ENCODE data around the gene LRCOL1.
A peak's percentile ranks its signal among the peaks of the same experiment; 100 is the strongest.

DNA sequence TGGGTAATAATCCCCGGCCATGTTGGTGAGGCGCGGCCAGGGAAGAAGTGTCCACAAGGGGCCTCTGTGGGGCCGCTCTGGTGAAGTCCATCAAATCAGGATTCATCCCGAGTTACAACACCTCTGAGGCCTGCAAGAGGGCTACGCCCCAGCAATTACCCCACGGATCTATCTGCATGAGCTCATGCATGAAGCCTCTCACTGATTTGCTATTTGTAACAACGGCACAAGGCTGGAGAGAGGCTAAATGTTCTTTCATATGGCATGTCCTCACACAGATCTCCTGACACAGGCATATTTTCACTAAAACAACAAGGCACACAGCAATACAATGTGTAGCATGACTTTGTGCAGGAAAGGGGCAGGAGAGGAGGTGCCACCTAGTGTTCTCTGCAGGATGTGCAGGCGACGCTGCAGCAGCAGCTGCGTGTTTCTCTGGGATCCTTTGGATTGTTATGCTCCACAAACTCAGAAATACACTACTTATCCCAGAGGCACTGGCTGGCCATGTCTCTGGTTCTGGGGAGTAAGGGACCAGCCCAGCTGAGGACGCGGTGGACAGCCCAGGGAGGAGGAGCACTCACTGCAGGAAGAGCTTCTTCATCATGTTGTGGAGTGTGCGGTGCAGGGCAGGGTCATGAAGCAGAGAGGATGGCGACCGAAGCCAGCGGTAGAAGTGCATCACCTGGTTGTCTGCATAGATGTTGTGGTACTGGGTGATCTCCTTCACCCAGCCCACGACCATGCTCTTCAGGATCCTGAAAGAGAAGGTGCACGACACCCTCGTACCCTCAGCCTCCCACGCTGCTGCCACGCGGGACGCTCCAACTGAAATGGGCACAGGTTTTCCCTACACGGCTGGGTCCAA lies 28.4 kb upstream of the LRCOL1 start:
- no peak for TF ChIP-seq EP300 (IDR thresholded peaks at IDR 0.05; ENCODE audit: borderline replicate concordance in 1 of 2, low read depth in 2 of 2, low read length in 2 of 2)
- TF ChIP-seq JUND (IDR thresholded peaks at IDR 0.05; ENCODE audit: low read length) = no peak
- TF ChIP-seq, protein P1, sequence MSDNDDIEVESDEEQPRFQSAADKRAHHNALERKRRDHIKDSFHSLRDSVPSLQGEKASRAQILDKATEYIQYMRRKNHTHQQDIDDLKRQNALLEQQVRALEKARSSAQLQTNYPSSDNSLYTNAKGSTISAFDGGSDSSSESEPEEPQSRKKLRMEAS (IDR thresholded peaks at IDR 0.05) = no peak
- TF ChIP-seq CTCF (IDR thresholded peaks at IDR 0.05; ENCODE audit: control extremely low read depth in 1 of 3, insufficient read depth in 1 of 3, low read depth in 1 of 3, low read length in 3 of 3) = peak in 2 of 3 experiments; percentile 48 to 90; a peak in 3 of 4 replicates
- TF ChIP-seq CBX8 (IDR thresholded peaks at IDR 0.05; ENCODE audit: borderline replicate concordance, low read depth, low read length) = no peak
- no peak for TF ChIP-seq ZNF274 (IDR thresholded peaks at IDR 0.05; ENCODE audit: borderline replicate concordance, extremely low read depth, low read length)
- no peak for TF ChIP-seq SP1 (IDR thresholded peaks at IDR 0.05; ENCODE audit: low read depth, low read length)
- no peak for TF ChIP-seq POLR2A (IDR thresholded peaks at IDR 0.05; ENCODE audit: control extremely low read depth in 1 of 2, low read depth in 2 of 2, low read length in 2 of 2)
- TF ChIP-seq, protein P2, sequence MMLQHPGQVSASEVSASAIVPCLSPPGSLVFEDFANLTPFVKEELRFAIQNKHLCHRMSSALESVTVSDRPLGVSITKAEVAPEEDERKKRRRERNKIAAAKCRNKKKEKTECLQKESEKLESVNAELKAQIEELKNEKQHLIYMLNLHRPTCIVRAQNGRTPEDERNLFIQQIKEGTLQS (IDR thresholded peaks at IDR 0.05; ENCODE audit: insufficient read depth, low read depth, low read length) = no peak
- TF ChIP-seq SRF (IDR thresholded peaks at IDR 0.05; ENCODE audit: low read depth, low read length) = no peak
- no peak for TF ChIP-seq TAF1 (IDR thresholded peaks at IDR 0.05; ENCODE audit: low read depth, low read length)
- TF ChIP-seq SIN3A (conservative IDR thresholded peaks at IDR 0.05 in 1 of 2, IDR thresholded peaks at IDR 0.05 in 1 of 2; ENCODE audit: low read depth in 1 of 2, low read length in 2 of 2) = no peak
- no peak for TF ChIP-seq RFX5 (IDR thresholded peaks at IDR 0.05; ENCODE audit: borderline replicate concordance, low read depth, low read length)

Measured in H1 (cell line).